B cell (primary cell): ENCODE data around the gene SYTL1.

Experiments
- EZH2 ChIP-seq: IDR thresholded peaks from 2 replicates; pipeline ENCODE4 v1.6.1; 2012; ENCODE audit warnings: borderline replicate concordance, low read depth, mild to moderate bottlenecking, moderate library complexity, low read length; ENCODE audit not compliant: insufficient read depth, poor library complexity, severe bottlenecking
- TF ChIP-seq, protein P1 (sequence below): fragments of 200-600 bp; IDR thresholded peaks from one replicate; pipeline ENCODE4 v1.8.0; 2022; ENCODE audit warnings: antibody characterized with exemption, mild to moderate bottlenecking

DNA sequence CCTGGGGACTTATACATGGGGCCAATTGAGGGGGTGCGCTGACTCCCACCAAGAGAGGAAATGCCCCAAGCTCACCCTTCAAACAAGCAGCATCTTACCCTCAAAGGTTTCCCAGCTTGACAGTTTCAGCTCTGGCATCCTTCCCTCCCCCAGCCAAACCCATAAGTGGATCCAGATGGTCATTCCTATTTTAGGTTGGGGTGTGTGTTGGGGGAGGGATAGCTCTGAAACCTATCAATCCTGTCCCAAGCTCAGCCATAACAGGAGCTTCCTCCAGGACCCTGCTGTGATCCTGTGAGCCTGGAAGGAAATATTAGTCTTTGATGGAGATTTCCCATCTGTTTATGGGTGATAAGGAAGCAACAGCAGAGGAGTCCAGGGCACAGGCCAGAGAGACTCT is 23.2 kb upstream of the SYTL1 start:
- TF ChIP-seq, protein P1, sequence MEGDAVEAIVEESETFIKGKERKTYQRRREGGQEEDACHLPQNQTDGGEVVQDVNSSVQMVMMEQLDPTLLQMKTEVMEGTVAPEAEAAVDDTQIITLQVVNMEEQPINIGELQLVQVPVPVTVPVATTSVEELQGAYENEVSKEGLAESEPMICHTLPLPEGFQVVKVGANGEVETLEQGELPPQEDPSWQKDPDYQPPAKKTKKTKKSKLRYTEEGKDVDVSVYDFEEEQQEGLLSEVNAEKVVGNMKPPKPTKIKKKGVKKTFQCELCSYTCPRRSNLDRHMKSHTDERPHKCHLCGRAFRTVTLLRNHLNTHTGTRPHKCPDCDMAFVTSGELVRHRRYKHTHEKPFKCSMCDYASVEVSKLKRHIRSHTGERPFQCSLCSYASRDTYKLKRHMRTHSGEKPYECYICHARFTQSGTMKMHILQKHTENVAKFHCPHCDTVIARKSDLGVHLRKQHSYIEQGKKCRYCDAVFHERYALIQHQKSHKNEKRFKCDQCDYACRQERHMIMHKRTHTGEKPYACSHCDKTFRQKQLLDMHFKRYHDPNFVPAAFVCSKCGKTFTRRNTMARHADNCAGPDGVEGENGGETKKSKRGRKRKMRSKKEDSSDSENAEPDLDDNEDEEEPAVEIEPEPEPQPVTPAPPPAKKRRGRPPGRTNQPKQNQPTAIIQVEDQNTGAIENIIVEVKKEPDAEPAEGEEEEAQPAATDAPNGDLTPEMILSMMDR, result no peak
- TF ChIP-seq EZH2, result no peak
